Endothelial cell of umbilical vein (primary cell): ENCODE data around the gene SPRED3. TPM values are rescaled to one million over a fixed set of nuclear protein-coding genes. Genes with fewer than 3 reads are reported as not detected.

ENCODE experiments used
- BruUV-seq: library from RNA; stranded (reverse); fragments of 400-500 nt; replicated peaks from 2 replicates; lab custom pipeline; 2021; lab: Mats Ljungman, UMichigan
- CTCF ChIA-PET: fragments of 300-600, 350-600 bp; sonication (Branson Sonifier 250); formaldehyde crosslinking; loops from one replicate; lab custom pipeline; 2021; ENCODE audit warnings: antibody characterized with exemption, inconsistent platforms; lab: Charles Lee
- POLR2A ChIA-PET: fragments of 300-600, 350-600 bp; sonication (Branson Sonifier 250); formaldehyde crosslinking; loops from one replicate; lab custom pipeline; 2021; ENCODE audit warnings: antibody characterized with exemption, inconsistent platforms; lab: Charles Lee
- DNase-seq: peaks from one replicate; pipeline ENCODE4 v3.0.0-alpha.2; 2011; ENCODE audit warnings: low read depth, low spot score
- FAIRE-seq: peaks from 2 replicates; lab custom pipeline; 2011; peaks lifted over from hg19 to GRCh38; lab: Jason Lieb, UNC
- H2AFZ ChIP-seq: 2 replicates; pipeline ENCODE4 v1.6.0; 2012; ENCODE audit warnings: low read depth, low read length, control low read depth, inconsistent platforms
- H3K27ac ChIP-seq: 2 replicates; pipeline ENCODE4 v1.5.1; 2011; ENCODE audit warnings: low read depth, mild to moderate bottlenecking, control low read depth, low read length, moderate library complexity; ENCODE audit not compliant: insufficient read depth
- H3K27me3 ChIP-seq, 2 experiments: 2 replicates each; pipeline versions ENCODE4 v1.6.0 to v1.6.1; 2011; ENCODE audit warnings: low read length in 2 of 2, mixed read lengths in 1 of 2; ENCODE audit not compliant: control insufficient read depth in 2 of 2, insufficient read depth in 2 of 2
- H3K36me3 ChIP-seq, 2 experiments: 2 replicates in 1 of 2; 3 replicates in 1 of 2; pipeline ENCODE4 v1.5.1; 2011; ENCODE audit warnings: low read length in 2 of 2, mild to moderate bottlenecking in 1 of 2, moderate library complexity in 1 of 2; ENCODE audit not compliant: control insufficient read depth in 2 of 2, insufficient read depth in 2 of 2; ENCODE audit errors: extremely low read depth in 1 of 2
- H3K4me1 ChIP-seq: 3 replicates; pipeline ENCODE4 v1.5.1; 2011; ENCODE audit warnings: mild to moderate bottlenecking, low read length; ENCODE audit not compliant: control insufficient read depth, insufficient read depth; ENCODE audit errors: extremely low read depth
- H3K4me2 ChIP-seq: 2 replicates; pipeline ENCODE4 v1.6.1; 2011; ENCODE audit warnings: low read length, control low read depth, mixed read lengths; ENCODE audit not compliant: insufficient read depth
- H3K4me3 ChIP-seq, 3 experiments: fragments of 200-600 bp in 1 of 3; sonication (generic), shearing (Covaris generic) in 1 of 3; replicated peaks in 1 of 3; 2 replicates each; pipeline ENCODE4 v1.5.1; 2011 to 2016; ENCODE audit warnings: control low read depth in 3 of 3, low read length in 3 of 3, mild to moderate bottlenecking in 2 of 3, inconsistent platforms in 1 of 3, low read depth in 1 of 3, moderate library complexity in 1 of 3; ENCODE audit not compliant: insufficient read depth in 1 of 3
- H3K79me2 ChIP-seq: 2 replicates; pipeline ENCODE4 v1.6.0; 2012; ENCODE audit warnings: low read length, inconsistent platforms; ENCODE audit not compliant: control insufficient read depth, insufficient read depth
- H3K9ac ChIP-seq: replicated peaks from 2 replicates; pipeline ENCODE3; 2011; ENCODE audit warnings: low read length, control low read depth; ENCODE audit not compliant: insufficient read depth; ENCODE audit errors: extremely low read depth
- H3K9me1 ChIP-seq: replicated peaks from 3 replicates; pipeline ENCODE4 v1.6.0; 2011; ENCODE audit warnings: mild to moderate bottlenecking, low read length; ENCODE audit not compliant: control insufficient read depth, insufficient read depth; ENCODE audit errors: extremely low read depth
- H3K9me3 ChIP-seq: replicated peaks from 2 replicates; pipeline ENCODE4 v1.5.1; 2012; ENCODE audit warnings: low read length, inconsistent platforms; ENCODE audit not compliant: control insufficient read depth, insufficient read depth
- H4K20me1 ChIP-seq: replicated peaks from 2 replicates; pipeline ENCODE3; 2011; ENCODE audit warnings: mild to moderate bottlenecking, low read length; ENCODE audit not compliant: control insufficient read depth, insufficient read depth; ENCODE audit errors: extremely low read depth
- CTCF ChIP-seq, 2 donors: IDR thresholded peaks; 1 replicate in 1 of 2; 2 replicates in 1 of 2; pipeline ENCODE4 v1.5.1; 2011; ENCODE audit warnings: low read length in 2 of 2, mild to moderate bottlenecking in 2 of 2, moderate library complexity in 2 of 2, control low read depth in 1 of 2, inconsistent platforms in 1 of 2, low read depth in 1 of 2; ENCODE audit not compliant: insufficient read depth in 1 of 2; ENCODE audit errors: extremely low read depth in 1 of 2
- EZH2 ChIP-seq: IDR thresholded peaks from 2 replicates; pipeline ENCODE4 v1.6.1; 2012; ENCODE audit warnings: borderline replicate concordance, low read depth, mild to moderate bottlenecking, moderate library complexity, low read length, inconsistent platforms; ENCODE audit not compliant: severe bottlenecking
- FOS ChIP-seq: IDR thresholded peaks from 2 replicates; pipeline ENCODE4 v1.6.1; 2011; ENCODE audit warnings: mild to moderate bottlenecking, low read length, moderate library complexity, borderline replicate concordance; ENCODE audit not compliant: insufficient read depth
- GATA2 ChIP-seq: IDR thresholded peaks from 2 replicates; pipeline ENCODE4 v1.7.0; 2011; ENCODE audit warnings: low read depth, mild to moderate bottlenecking, moderate library complexity, mixed read lengths, low read length; ENCODE audit not compliant: insufficient read length, insufficient read depth
- JUN ChIP-seq: IDR thresholded peaks from 2 replicates; pipeline ENCODE4 v1.6.1; 2011; ENCODE audit warnings: borderline replicate concordance, low read depth; ENCODE audit not compliant: insufficient read length, insufficient read depth
- MAX ChIP-seq: IDR thresholded peaks from 2 replicates; pipeline ENCODE4 v1.6.1; 2011; ENCODE audit not compliant: insufficient read depth, insufficient read length
- MYC ChIP-seq: IDR thresholded peaks from one replicate; pipeline ENCODE4 v1.6.1; 2011; ENCODE audit warnings: mild to moderate bottlenecking, low read depth, low read length
- POLR2A ChIP-seq: IDR thresholded peaks from 2 replicates; pipeline ENCODE4 v1.6.1; 2012; ENCODE audit warnings: low read depth, mild to moderate bottlenecking, control low read depth, low read length
- POLR2AphosphoS5 ChIP-seq: IDR thresholded peaks from 2 replicates; pipeline ENCODE4 v1.6.1; 2012; ENCODE audit warnings: low read depth, mild to moderate bottlenecking, control low read depth, low read length, moderate library complexity; ENCODE audit not compliant: insufficient read depth
- dilution Hi-C: fragments of 300-500 bp; cut with MboI; formaldehyde crosslinking; loops from one replicate; pipeline ENCODE4 v1.15.0; 2019; ENCODE audit warnings: low sequenced_read_pairs; ENCODE audit not compliant: extremely low pct_ligation_motif_present
- intact Hi-C: fragments of 100-400 bp; cut with micrococcal nuclease; formaldehyde crosslinking; loops from one replicate; pipeline ENCODE4 v1.10.0; 2022
- polyA plus RNA-seq, 4 experiments: library from polyadenylated mRNA; depleted of rRNA in 3 of 4; stranded (reverse) in 3 of 4; unstranded in 1 of 4; fragments of >200 nt; gene quantifications; 2 replicates each; pipeline versions ENCODE4 v1.2.1 to v1.2.3, GENCODE V29; 2011 to 2012; ENCODE audit warnings: missing spikeins in 1 of 4
- total RNA-seq: library from RNA; stranded (reverse); gene quantifications from 2 replicates; pipeline ENCODE4 v1.2.3, GENCODE V29; 2021

SPRED3 gene
- total and polyA plus RNA-seq, 2 donors (not counting 3 experiments of a cell fraction or from before 2014, with no cell fraction given): 5.7 to 15.7 TPM

GRCh38 chr19:38445362-38445761 lies 56.9 kb downstream of the SPRED3 start:
- no peaks in the 10 kb centered on the region for H3K79me2 ChIP-seq
- no peaks in the 10 kb centered on the region for H3K9me1 ChIP-seq
- H3K27me3 ChIP-seq: no peaks in the 10 kb centered on the region
- FAIRE-seq (no peak), DNase-seq (no peak)
- POLR2A ChIA-PET: no interaction called here
- H3K9ac ChIP-seq: no peak overlapping the region
- no peak overlapping the region for H3K27ac ChIP-seq
- no peaks in the 10 kb centered on the region for H3K9me3 ChIP-seq
- no TSS peak for BruUV-seq
- dilution Hi-C loops (no loop called here), intact Hi-C loops (no loop called here)
- CTCF ChIA-PET: no interaction called here
- H3K36me3 ChIP-seq: no peaks in the 10 kb centered on the region
- no peak for TF ChIP-seq POLR2A
- no peak for TF ChIP-seq MYC
- TF ChIP-seq MAX: no peak
- no peak for TF ChIP-seq GATA2
- no peak for TF ChIP-seq POLR2AphosphoS5
- TF ChIP-seq FOS: no peak
- TF ChIP-seq JUN: no peak
- TF ChIP-seq EZH2: no peak
- TF ChIP-seq CTCF (IDR thresholded peaks at IDR 0.05; ENCODE audit: extremely low read depth in 1 of 2, insufficient read depth in 1 of 2, low read depth in 1 of 2, low read length in 2 of 2): no peak
- no peak overlapping the region for H2AFZ ChIP-seq
- no peaks in the 10 kb centered on the region for H4K20me1 ChIP-seq
- H3K4me1 ChIP-seq: no peaks in the 10 kb centered on the region
- H3K4me2 ChIP-seq: no peak overlapping the region
- H3K4me3 ChIP-seq: no peak overlapping the region
